Measurements from ENCODE around the gene NEK11.

Gene NEK11

DNA sequence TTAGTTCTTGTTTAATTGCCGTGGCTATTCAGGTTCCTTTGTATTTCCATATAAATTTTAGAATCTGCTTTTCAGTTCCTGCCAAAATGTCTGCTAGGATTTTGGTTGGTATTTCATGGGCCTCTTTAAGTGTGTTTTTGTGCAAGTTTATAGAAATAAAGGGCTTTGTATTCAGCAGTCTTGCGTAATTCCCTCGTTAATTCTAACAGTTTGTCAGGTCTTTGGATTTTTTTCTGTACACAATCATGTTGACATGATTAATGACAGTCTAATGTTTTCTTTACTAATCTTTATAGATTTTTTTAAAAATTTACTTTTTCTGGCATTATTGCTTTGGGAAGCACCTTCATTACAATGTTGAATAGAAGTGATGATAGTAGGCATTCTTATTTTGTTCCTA lies 120.9 kb downstream of the NEK11 start:
- TF ChIP-seq POLR2A (IDR thresholded peaks at IDR 0.05; ENCODE audit: low read depth, low read length), result no peak
- TF ChIP-seq POLR2AphosphoS5 (IDR thresholded peaks at IDR 0.05; ENCODE audit: low read depth, low read length), result no peak
- TF ChIP-seq TAF1 (IDR thresholded peaks at IDR 0.05; ENCODE audit: borderline replicate concordance, low read depth, low read length), result no peak
- DNase-seq (ENCODE audit: insufficient read length), result no peak
- no peak for FAIRE-seq

DNA sequence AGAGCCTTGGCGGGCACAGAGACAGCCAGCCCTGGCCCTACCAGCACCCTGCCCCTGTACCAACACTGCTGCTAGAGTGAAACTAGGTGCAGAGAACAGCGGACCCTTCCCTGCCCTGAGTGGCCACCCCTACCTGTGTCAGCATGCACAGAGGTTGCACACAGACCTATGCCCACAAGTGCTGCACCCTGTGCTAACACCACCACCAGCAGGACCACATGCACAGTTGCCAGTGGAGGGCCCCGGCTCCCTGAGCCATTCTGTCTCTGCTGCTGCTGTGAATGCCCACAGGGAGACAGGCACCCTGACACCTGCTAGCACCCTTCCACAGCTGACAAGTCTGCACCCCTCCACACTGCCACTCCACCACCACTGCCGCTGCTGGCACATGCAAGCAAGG lies 131.8 kb downstream of the NEK11 start:
- FAIRE-seq (no peak), DNase-seq (ENCODE audit: insufficient read length) (no peak)

GRCh38 chr3:131162516-131162915 lies 135.8 kb downstream of the NEK11 start:
- FAIRE-seq, result no peak
- TF ChIP-seq POLR2AphosphoS5 (IDR thresholded peaks at IDR 0.05; ENCODE audit: low read depth, low read length) (no peak), TAF1 (IDR thresholded peaks at IDR 0.05; ENCODE audit: borderline replicate concordance, low read depth, low read length) (no peak), POLR2A (IDR thresholded peaks at IDR 0.05; ENCODE audit: low read depth, low read length) (no peak)
- DNase-seq (ENCODE audit: insufficient read length), result no peak

More for the DNA sequence above, 131.8 kb downstream of the NEK11 start:
- TF ChIP-seq TAF1 (IDR thresholded peaks at IDR 0.05; ENCODE audit: borderline replicate concordance, low read depth, low read length), result no peak
- TF ChIP-seq POLR2AphosphoS5 (IDR thresholded peaks at IDR 0.05; ENCODE audit: low read depth, low read length), result no peak
- no peak for TF ChIP-seq POLR2A (IDR thresholded peaks at IDR 0.05; ENCODE audit: low read depth, low read length)

DNA sequence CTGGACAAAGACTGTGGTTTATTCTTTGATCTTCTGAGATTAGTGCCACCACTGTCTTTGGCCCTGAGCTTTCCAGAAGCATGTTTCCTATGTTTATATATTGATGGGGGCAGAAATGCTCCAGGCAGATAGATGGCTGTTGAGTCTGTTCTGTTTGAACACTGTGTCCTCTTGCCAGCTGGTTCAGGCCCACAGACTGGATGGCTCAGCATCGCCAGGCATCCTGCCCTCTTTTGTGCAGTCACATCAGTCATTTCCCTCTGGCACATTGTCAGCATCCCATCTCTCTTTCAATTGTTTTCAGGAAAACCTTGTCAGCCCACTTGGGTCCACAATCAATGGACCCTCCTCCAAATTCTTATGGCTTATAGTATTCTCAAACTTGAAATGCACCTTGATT lies 141.2 kb downstream of the NEK11 start:
- DNase-seq (ENCODE audit: insufficient read length) (no peak), FAIRE-seq (no peak)
- no peak for TF ChIP-seq POLR2AphosphoS5 (IDR thresholded peaks at IDR 0.05; ENCODE audit: low read depth, low read length)
- TF ChIP-seq TAF1 (IDR thresholded peaks at IDR 0.05; ENCODE audit: borderline replicate concordance, low read depth, low read length), result no peak
- TF ChIP-seq POLR2A (IDR thresholded peaks at IDR 0.05; ENCODE audit: low read depth, low read length), result no peak

DNA sequence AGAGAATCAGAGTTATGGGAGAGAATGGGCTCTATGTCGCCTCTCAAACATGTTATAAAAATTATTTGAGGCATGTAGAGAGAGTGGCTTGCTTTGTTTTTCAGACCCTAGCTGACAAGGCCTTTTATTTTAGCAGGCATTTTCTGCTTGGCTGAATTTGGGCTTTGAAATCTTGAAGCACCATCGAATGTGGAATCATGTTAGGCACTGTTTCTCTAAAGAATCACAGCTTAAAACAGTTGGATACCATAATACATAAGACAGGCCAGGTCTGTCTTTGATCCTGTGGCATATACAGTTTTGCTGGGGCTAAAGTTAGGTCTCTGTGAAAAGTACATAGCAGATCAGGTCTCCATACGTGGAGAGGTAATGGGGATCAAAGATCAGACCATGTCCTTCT lies 142.7 kb downstream of the NEK11 start:
- FAIRE-seq (no peak), DNase-seq (ENCODE audit: insufficient read length) (no peak)
- TF ChIP-seq TAF1 (IDR thresholded peaks at IDR 0.05; ENCODE audit: borderline replicate concordance, low read depth, low read length), result no peak
- no peak for TF ChIP-seq POLR2A (IDR thresholded peaks at IDR 0.05; ENCODE audit: low read depth, low read length)
- TF ChIP-seq POLR2AphosphoS5 (IDR thresholded peaks at IDR 0.05; ENCODE audit: low read depth, low read length), result no peak

DNA sequence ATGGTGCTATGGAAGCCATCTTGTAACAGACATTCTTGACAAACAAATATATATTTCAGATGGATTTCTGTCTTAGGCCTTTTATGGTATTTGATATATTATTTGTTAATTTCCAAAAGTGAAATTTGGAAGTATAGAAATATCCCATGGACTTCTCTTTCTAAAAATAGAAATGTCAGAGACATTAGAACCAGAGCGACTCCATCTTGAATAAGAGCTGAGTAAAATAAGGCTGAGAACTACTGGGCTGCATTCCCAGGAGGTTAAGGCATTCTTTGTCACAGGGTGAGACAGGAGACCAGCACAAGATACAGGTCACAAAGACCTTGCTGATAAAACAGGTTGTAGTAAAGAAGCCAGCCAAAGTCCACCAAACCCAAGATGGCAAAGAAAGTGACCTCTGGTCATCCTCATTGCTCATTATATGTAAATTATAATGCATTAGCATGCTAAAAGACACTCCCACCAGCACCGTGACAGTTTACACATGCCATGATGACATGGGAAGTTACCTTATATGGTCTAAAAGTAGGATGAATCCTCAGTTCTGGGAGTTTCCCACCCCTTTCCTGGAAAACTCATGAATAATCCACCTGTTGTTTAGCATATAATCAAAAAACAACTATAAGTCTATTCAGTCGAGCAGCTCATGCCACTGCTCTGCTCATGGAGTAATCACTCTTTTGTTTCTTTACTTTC lies 146.0 kb downstream of the NEK11 start:
- FAIRE-seq (no peak), DNase-seq (ENCODE audit: insufficient read length) (no peak)
- TF ChIP-seq POLR2A (IDR thresholded peaks at IDR 0.05; ENCODE audit: low read depth, low read length), result no peak

GRCh38 chr3:131174752-131175151 lies 148.1 kb downstream of the NEK11 start:
- FAIRE-seq, result peak; percentile 33
- no peak for DNase-seq (ENCODE audit: insufficient read length)
- TF ChIP-seq POLR2AphosphoS5 (IDR thresholded peaks at IDR 0.05; ENCODE audit: low read depth, low read length) (no peak), POLR2A (IDR thresholded peaks at IDR 0.05; ENCODE audit: low read depth, low read length) (no peak), TAF1 (IDR thresholded peaks at IDR 0.05; ENCODE audit: borderline replicate concordance, low read depth, low read length) (no peak)

GRCh38 chr3:131178710-131179375 lies 152.2 kb downstream of the NEK11 start:
- DNase-seq (ENCODE audit: insufficient read length) (no peak), FAIRE-seq (no peak)
- no peak for TF ChIP-seq POLR2AphosphoS5 (IDR thresholded peaks at IDR 0.05; ENCODE audit: low read depth, low read length)

DNA sequence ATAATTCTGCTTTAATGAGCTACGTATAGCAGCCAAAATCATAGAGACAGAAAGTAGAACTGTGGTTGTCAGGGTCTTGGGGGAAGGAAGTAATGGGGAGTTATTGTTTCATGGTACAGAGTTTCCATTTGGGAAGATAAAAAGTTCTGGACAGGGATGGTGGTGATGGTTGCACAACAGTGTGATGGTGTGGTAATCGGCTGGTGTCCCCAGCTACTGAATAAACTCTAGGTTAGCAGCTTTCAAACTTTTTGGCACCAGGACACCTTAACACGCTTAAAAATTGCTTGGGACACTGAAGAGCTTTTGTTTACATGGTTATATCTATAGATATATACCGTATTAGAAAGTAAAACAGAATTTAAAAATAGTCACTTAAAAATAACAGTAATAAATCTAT lies 166.0 kb downstream of the NEK11 start:
- DNase-seq (ENCODE audit: insufficient read length) (no peak), FAIRE-seq (no peak)

GRCh38 chr3:131193641-131194238 lies 167.1 kb downstream of the NEK11 start:
- FAIRE-seq, result no peak
- TF ChIP-seq TAF1 (IDR thresholded peaks at IDR 0.05; ENCODE audit: borderline replicate concordance, low read depth, low read length) (no peak), POLR2AphosphoS5 (IDR thresholded peaks at IDR 0.05; ENCODE audit: low read depth, low read length) (no peak), POLR2A (IDR thresholded peaks at IDR 0.05; ENCODE audit: low read depth, low read length) (no peak)
- no peak for DNase-seq (ENCODE audit: insufficient read length)

More for the DNA sequence above, 166.0 kb downstream of the NEK11 start:
- TF ChIP-seq TAF1 (IDR thresholded peaks at IDR 0.05; ENCODE audit: borderline replicate concordance, low read depth, low read length) (no peak), POLR2A (IDR thresholded peaks at IDR 0.05; ENCODE audit: low read depth, low read length) (no peak), POLR2AphosphoS5 (IDR thresholded peaks at IDR 0.05; ENCODE audit: low read depth, low read length) (no peak)

GRCh38 chr3:131194816-131195215 lies 168.1 kb downstream of the NEK11 start:
- DNase-seq (ENCODE audit: insufficient read length), result no peak
- FAIRE-seq, result no peak
- TF ChIP-seq POLR2A (IDR thresholded peaks at IDR 0.05; ENCODE audit: low read depth, low read length), result no peak
- no peak for TF ChIP-seq POLR2AphosphoS5 (IDR thresholded peaks at IDR 0.05; ENCODE audit: low read depth, low read length)
- TF ChIP-seq TAF1 (IDR thresholded peaks at IDR 0.05; ENCODE audit: borderline replicate concordance, low read depth, low read length), result no peak

- FAIRE-seq, result no peak
- DNase-seq (ENCODE audit: insufficient read length), result no peak
- no peak for TF ChIP-seq POLR2AphosphoS5 (IDR thresholded peaks at IDR 0.05; ENCODE audit: low read depth, low read length)
- no peak for TF ChIP-seq POLR2A (IDR thresholded peaks at IDR 0.05; ENCODE audit: low read depth, low read length)
- TF ChIP-seq TAF1 (IDR thresholded peaks at IDR 0.05; ENCODE audit: borderline replicate concordance, low read depth, low read length), result no peak
These were observed 174.0 kb downstream of the NEK11 start for GRCh38 chr3:131200636-131201199.
